NB4 (cell line): Measurements from ENCODE around the gene LAMA3.

ENCODE experiments used
- DNase-seq: peaks from one replicate; pipeline ENCODE4 v3.0.0; 2010; ENCODE audit warnings: low read depth
- H3K4me3 ChIP-seq: one replicate; pipeline ENCODE4 v1.5.1; 2011; ENCODE audit warnings: mild to moderate bottlenecking, low read depth, low read length, moderate library complexity
- MYC ChIP-seq: IDR thresholded peaks from 2 replicates; pipeline ENCODE4 v1.6.1; 2011; ENCODE audit warnings: low read depth, low read length
- POLR2A ChIP-seq: IDR thresholded peaks from 2 replicates; pipeline ENCODE4 v1.6.1; 2011; ENCODE audit warnings: mild to moderate bottlenecking; ENCODE audit not compliant: insufficient read length; ENCODE audit errors: extremely low read depth
- TF ChIP-seq, protein P1 (sequence below): IDR thresholded peaks from one replicate; pipeline ENCODE4 v1.5.1; 2012; ENCODE audit warnings: low read depth, low read length
- TF ChIP-seq, protein P2 (sequence below): IDR thresholded peaks from 2 replicates; pipeline ENCODE4 v1.6.1; 2011; ENCODE audit warnings: low read depth, low read length

The LAMA3 gene

DNA sequence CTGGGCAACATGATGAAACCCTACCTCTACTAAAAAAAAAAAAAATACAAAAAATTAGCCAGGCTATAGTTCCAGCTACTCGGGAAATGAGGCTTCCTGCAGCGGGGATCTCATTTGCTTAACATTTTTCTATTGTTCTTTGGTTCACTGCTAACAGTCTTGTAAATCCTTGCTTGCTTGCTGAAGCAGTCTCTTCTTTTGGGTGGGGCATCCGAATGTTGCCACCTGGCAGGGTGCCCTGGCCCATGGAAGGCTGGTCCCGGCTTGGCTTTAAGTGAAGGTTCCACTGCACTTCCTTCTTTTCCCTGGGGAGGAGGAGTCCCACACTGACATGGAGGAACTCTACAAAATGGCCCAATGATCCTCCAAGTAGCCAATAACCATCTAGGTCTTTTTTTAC is 20.5 kb upstream of the LAMA3 start:
- TF ChIP-seq, protein P1, sequence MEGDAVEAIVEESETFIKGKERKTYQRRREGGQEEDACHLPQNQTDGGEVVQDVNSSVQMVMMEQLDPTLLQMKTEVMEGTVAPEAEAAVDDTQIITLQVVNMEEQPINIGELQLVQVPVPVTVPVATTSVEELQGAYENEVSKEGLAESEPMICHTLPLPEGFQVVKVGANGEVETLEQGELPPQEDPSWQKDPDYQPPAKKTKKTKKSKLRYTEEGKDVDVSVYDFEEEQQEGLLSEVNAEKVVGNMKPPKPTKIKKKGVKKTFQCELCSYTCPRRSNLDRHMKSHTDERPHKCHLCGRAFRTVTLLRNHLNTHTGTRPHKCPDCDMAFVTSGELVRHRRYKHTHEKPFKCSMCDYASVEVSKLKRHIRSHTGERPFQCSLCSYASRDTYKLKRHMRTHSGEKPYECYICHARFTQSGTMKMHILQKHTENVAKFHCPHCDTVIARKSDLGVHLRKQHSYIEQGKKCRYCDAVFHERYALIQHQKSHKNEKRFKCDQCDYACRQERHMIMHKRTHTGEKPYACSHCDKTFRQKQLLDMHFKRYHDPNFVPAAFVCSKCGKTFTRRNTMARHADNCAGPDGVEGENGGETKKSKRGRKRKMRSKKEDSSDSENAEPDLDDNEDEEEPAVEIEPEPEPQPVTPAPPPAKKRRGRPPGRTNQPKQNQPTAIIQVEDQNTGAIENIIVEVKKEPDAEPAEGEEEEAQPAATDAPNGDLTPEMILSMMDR: no peak
- TF ChIP-seq MYC (no peak), POLR2A (no peak)
- TF ChIP-seq, protein P2, sequence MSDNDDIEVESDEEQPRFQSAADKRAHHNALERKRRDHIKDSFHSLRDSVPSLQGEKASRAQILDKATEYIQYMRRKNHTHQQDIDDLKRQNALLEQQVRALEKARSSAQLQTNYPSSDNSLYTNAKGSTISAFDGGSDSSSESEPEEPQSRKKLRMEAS: no peak
- no peak for DNase-seq
- no peak overlapping the region for H3K4me3 ChIP-seq

DNA sequence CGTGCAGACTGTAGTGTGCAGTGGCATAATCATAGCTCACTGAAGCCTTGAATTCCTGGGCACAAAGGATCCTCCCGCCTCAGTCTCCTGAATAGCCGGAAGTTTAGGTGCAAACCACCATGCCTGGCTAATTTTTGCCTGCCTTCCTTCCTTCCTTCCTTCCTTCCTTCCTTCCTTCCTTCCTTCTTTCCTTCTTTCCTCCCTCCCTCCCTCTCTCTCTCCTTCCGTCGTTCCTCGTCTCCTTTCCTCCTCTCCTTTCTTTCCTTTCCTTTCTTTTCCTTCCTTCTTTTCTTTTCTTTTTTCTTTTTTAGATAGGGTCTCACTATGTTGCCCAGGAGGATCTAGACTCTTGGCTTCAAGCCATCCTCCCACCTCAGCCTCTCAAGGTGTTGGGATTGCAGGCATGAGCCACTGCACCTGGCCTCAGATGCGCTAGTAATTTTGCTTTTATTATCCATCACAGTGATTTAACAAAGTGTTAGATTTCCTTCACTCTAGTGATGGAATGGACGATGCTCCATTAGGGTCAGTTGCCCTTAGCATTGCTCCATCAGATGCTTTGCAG is 20.0 kb upstream of the LAMA3 start:
- TF ChIP-seq, protein P1: no peak
- TF ChIP-seq, protein P2: no peak
- TF ChIP-seq MYC (no peak), POLR2A (no peak)
- DNase-seq: no peak
- H3K4me3 ChIP-seq: no peak overlapping the region

DNA sequence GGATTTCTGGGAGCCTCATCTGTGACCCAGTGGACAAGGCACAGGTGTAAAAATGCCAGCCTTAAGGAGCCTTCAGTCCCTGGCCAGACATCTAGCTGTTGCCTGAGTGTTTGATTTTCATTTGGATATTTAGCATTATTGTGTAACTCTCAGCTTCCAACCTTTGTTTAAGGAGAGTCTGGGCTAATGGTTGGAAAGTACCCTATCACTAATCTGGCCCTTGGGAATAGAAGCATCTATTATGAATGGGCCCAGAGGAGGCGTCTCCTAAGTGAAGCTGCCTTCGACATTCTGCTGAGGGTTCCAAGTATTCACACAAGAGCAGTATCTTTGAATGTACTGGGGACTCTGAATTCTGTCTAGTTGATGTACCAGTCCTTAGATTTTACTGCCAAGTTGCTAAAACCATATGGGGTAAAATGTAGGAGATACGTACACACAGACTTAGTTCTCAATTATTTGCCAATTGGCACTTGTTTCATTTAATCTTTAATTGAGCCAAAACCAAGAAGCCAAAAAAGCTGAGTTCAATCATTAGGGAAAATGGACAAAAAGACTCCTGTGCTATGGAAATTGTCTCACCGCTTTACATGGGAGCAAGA is 19.3 kb upstream of the LAMA3 start:
- no peak overlapping the region for H3K4me3 ChIP-seq
- TF ChIP-seq, protein P1: no peak
- TF ChIP-seq, protein P2: no peak
- no peak for TF ChIP-seq MYC
- no peak for DNase-seq

DNA sequence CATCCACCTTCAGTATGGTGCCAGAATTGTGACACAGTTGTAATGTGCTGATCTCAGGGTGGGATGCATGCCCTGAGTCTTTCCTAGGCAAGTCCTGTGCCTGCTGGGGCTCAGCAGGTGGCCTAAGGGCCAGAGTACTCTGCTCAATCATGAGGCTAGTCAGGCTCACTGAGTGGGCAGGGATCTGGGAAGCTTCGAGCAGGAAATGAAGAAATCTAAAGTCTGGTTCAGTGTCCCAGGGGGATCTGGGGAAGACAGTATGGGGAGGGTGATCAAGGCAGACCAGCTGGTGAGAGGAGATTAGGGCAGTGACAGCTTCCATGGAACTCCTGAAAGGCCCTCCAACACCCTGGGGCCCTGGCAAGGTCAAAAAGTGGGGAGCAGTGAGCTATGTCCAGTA is 17.7 kb upstream of the LAMA3 start:
- peak; percentile 85 for DNase-seq
- H3K4me3 ChIP-seq: no peak overlapping the region
- TF ChIP-seq, protein P2: 0 out of 2 replicates have a peak, but pooled peaks have one; percentile 9
- TF ChIP-seq MYC: no peak

DNA sequence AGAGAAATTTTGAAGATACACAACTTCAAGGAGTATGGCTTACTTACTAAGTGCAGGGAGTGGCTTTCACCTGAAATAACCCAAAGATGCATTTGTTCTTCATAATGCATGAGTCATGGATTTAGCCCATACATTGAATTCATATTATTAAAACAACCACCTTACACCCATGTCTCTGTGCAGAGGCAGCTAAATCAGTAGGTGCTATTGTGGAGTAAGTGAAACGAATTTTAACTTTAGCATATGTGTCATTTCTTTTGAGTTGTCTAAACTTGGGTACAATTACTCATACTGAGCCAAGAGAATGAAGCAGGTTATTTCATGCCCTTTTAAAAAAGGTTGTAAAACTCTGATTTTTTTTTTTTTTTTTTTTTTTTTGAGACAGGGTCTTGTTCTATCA is 15.5 kb upstream of the LAMA3 start:
- TF ChIP-seq MYC (no peak), POLR2A (no peak)
- TF ChIP-seq, protein P2: no peak
- TF ChIP-seq, protein P1: no peak
- no peak overlapping the region for H3K4me3 ChIP-seq
- no peak for DNase-seq

DNA sequence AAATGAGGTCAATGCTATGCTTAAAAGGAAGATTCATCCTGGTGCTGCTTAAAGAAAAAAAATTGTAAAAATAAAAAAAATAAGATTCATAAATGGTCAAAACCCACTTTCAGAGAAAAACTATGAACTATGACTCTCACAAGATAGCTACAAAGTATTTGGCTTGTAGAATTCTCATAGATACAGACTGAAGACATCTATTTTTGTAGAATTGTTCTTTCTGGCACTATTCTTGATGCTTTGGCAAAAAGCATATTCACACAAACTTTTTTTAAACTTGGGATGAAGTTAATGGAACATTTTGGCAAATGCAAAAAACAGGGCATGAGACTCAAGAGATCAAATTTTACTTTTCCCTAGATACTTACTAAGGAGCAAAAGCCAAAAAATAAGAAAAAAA is 14.0 kb upstream of the LAMA3 start:
- TF ChIP-seq POLR2A: no peak
- TF ChIP-seq MYC: no peak
- TF ChIP-seq, protein P2: no peak
- TF ChIP-seq, protein P1: no peak
- no peak overlapping the region for H3K4me3 ChIP-seq
- DNase-seq: no peak
